ENCODE data around the gene ELL2. TPM values are rescaled to one million over a fixed set of nuclear protein-coding genes. Genes with fewer than 3 reads are reported as not detected.
"Not testable (repeated sequence)": the region's sequence is repeated elsewhere in the genome, so short reads cannot be mapped to it uniquely, and the experiment has no call there.

The ELL2 gene
- total RNA-seq, 1 donor from 2014 or later: 21.0 TPM

DNA sequence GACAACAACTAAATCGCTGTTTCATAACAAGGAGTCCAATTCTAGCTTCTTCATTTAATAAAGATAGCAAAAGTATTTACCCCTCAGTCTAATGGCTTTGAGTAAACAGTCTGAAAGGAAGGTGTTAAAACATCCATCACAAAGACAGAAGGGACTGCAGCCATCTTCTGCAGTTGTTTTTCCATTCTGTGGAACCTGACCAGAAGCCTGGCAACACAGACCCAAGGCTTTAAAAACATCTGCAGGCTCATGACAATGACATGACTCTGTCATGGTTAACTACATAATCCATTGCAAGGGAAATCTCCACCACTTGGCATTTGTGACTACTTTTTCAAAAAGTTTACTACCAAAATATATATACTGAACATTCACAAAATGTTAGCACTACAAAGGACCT is 51.9 kb downstream of the ELL2 start:
- DNase-seq (ENCODE audit: low read depth, low spot score): no peak

- no peak for DNase-seq (ENCODE audit: low read depth, low spot score)
Measured at GRCh38 chr5:95908799-95909198, 52.9 kb downstream of the ELL2 start.

GRCh38 chr5:95907740-95908706 is 53.6 kb downstream of the ELL2 start:
- DNase-seq (ENCODE audit: low read depth, low spot score): no peak

GRCh38 chr5:95907067-95907705 is 54.5 kb downstream of the ELL2 start:
- DNase-seq (ENCODE audit: low read depth, low spot score): no peak

GRCh38 chr5:95906398-95906797 is 55.3 kb downstream of the ELL2 start:
- DNase-seq (ENCODE audit: low read depth, low spot score): not testable (repeated sequence)

- no peak for DNase-seq (ENCODE audit: low read depth, low spot score)
Measured at GRCh38 chr5:95904827-95905226, 56.8 kb downstream of the ELL2 start.

DNA sequence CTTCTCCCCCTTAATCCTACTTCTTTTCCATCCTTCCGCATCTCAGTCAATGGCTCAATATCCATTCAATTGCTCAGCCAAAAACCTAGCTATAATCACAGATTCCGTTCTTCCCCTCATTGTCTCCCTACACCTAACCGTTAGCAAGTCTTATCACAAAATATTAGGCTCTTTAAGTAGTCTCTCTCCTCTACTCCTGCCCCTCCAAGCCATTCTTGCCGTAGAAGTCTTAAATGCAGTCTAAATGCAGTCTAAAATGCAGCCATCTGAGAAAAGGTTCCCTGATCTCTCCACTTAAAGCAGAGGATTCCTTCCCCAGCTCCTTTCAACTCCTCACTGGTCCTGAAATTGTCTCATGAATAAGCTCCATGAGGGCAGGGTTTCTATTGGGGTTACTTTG is 57.8 kb downstream of the ELL2 start:
- DNase-seq (ENCODE audit: low read depth, low spot score): no peak

DNA sequence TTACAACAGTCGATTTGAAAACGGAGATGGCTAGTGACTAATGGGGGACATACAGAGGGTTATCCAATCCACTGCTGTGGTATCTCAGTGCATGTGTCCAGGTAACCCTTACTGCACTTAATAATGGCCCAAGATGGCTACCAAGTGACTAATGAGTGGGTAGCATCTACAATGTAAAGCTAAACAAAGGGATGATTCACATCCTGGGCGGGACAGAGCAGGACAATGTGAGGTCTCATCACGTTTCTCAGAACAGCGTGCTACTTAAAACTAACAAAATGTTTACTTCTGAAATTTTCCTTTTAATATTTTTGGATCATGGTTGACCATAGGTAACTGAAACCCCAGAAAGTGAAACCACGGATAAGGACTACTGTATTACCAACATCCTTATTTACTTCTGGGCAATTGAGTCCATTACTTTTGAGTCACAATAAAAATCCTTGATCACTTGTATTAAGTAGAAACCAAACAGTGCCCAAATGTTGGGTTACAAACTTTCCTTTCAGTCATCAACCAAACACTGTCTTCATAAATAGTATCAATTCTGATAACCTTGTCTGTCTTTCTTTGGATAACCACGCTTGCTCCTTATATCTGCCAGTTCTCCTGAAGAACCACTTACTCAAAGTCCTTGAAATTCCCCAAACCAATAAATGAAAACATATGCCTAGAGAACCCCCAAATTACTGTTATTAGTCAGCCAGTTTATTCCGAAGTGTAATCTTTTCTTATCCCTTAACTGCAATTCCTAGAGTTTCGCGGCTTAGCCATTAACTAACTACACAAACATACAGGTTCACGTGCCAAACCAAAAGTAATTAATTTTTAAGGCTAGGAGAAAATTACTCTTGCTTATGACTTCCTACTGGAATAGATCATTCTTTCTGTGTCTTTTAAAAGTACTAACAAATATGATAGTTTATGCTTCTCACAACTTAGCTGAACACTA is 59.7 kb downstream of the ELL2 start:
- DNase-seq (ENCODE audit: low read depth, low spot score): peak; percentile 10

DNA sequence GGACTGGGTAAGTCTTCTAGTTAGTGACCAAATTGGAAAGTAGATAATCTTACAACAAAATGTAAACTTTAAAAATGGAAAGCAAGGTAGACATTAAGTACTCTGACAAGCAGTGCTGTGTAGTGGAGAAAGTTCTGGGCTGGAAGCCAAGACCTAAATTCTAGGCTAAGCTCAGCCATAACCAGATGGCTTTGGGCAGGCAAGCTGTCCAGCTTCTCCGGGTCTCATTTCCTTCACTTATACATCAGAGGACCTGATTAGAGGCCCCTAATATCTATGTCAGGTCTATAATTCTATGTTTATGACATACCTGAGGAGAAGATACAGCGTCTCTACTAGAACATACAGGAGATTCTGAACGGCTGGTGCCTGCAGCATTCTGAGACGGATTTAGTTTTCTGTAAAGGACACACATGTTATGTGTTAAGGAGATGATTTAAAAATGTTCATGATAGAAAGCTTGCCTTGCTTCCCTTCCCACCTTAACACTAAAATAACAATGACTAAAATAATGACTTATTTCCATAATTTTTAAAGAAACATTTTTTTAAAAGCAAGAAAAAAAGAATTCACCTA is 61.2 kb downstream of the ELL2 start:
- DNase-seq (ENCODE audit: low read depth, low spot score): no peak

- no peak for DNase-seq (ENCODE audit: low read depth, low spot score)
Measured at GRCh38 chr5:95899829-95900228, 61.8 kb downstream of the ELL2 start.

GRCh38 chr5:95899006-95899405 is 62.6 kb downstream of the ELL2 start:
- no peak for DNase-seq (ENCODE audit: low read depth, low spot score)

GRCh38 chr5:95895771-95896170 is 65.9 kb downstream of the ELL2 start:
- peak; percentile 4 for DNase-seq (ENCODE audit: low read depth, low spot score)

- DNase-seq (ENCODE audit: low read depth, low spot score): no peak
Measured at GRCh38 chr5:95895251-95895650, 66.4 kb downstream of the ELL2 start.

- no peak for DNase-seq (ENCODE audit: low read depth, low spot score)
Measured at GRCh38 chr5:95892784-95893354, 68.8 kb downstream of the ELL2 start.

DNA sequence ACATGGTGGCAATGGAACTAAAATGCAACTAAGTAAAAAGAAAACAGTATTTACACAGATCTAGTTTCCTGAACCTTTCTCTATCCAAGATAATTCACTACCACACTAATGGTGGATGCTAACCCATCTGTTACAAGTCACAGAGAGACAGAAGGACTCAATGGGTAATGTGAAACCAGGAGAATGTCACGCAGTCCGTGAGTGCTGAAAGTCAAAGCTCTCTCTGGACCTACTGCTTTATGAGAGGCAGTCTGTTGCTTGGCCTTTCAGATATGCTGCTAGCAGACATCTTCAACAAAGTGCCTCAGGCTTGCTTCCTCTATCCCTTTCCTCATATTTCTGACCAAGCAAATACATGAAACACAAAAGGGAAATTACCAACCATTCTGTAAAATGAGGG is 70.2 kb downstream of the ELL2 start:
- no peak for DNase-seq (ENCODE audit: low read depth, low spot score)

GRCh38 chr5:95889076-95889475 is 72.6 kb downstream of the ELL2 start:
- DNase-seq (ENCODE audit: low read depth, low spot score): no peak

GRCh38 chr5:95887977-95888376 is 73.7 kb downstream of the ELL2 start:
- no peak for DNase-seq (ENCODE audit: low read depth, low spot score)

DNA sequence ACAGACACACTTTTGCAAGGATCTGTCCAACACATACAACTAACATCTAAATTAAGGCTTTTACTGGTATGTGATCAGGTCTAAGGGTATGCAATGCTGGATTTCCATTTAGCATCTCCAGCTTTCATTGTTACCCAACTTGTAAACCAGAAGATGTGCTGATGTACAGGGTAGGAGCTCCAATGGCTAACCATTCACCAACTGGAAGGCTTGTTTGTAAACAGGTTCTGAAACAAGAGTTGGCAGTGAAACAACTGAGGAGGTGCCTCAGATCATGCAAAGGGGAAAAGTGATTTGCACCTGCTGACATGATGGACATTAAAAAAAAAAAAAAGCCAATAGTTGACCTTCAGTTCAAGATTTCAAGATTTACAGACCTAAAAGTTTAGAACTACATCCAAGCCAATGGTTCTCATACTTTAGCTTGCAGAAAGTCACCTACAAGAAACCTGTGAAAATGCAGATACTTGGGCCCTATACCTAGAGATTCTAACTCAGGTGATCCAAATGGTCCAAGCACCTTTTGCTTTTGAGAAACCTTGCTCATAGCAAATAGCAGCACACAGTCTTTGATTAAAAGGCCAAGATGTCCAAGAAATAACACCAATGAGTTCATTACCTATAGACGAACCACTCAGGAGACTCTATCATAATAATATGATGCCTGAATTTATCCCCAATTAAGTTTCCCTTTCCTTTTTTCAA is 75.2 kb downstream of the ELL2 start:
- no peak for DNase-seq (ENCODE audit: low read depth, low spot score)

GRCh38 chr5:95884511-95884910 is 77.1 kb downstream of the ELL2 start:
- no peak for DNase-seq (ENCODE audit: low read depth, low spot score)

DNA sequence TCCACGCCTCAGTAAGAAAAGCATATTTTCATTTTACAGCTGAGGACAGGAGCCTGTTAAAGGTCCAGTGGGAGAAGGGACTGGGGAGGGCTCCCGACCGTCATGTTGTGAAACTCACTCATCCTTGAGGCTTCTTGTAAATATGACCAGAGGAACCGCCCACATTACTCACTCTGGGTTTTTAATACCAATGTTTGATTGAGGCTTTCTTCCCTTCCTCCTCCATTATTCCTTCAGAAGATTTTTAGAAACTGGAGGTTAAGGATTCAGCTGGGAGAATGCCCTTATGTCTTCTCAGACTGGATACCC is 77.7 kb downstream of the ELL2 start:
- no peak for DNase-seq (ENCODE audit: low read depth, low spot score)

Measured in pulmonary artery endothelial cell (primary cell).